SK-N-SH treated with all-trans-retinoic acid at 6 μM for 48 hours (cell line): Measurements from ENCODE around the gene RBM4.
"Not testable (repeated sequence)": the region's sequence is repeated elsewhere in the genome, so short reads cannot be mapped to it uniquely, and the experiment has no call there.

Experiments used
- ATAC-seq: fragments of 200-7000 bp; cut with Tn5 transposase; 3 replicates; pipeline ENCODE4 v1.9.1; 2020; ENCODE audit warnings: mild to moderate bottlenecking, moderate library complexity
- ARNTL ChIP-seq: fragments of 450-650 bp; formaldehyde crosslinking; IDR thresholded peaks from 2 replicates; pipeline ENCODE4 v1.5.0; 2020; ENCODE audit warnings: low read depth, mild to moderate bottlenecking, moderate library complexity, borderline replicate concordance
- BACH2 ChIP-seq: fragments of 250-450 bp; sonication (Bioruptor Pico); IDR thresholded peaks from 2 replicates; pipeline ENCODE4 v1.9.0; 2021; ENCODE audit warnings: mild to moderate bottlenecking, borderline replicate concordance
- CREB5 ChIP-seq: fragments of 250-450 bp; sonication (Bioruptor Pico); IDR thresholded peaks from 2 replicates; pipeline ENCODE4 v1.5.1; 2020; ENCODE audit warnings: low read depth, mild to moderate bottlenecking, moderate library complexity
- CSRNP3 ChIP-seq: fragments of 250-450 bp; sonication (Bioruptor Pico); IDR thresholded peaks from 2 replicates; pipeline ENCODE4 v1.5.1; 2021; ENCODE audit warnings: mild to moderate bottlenecking, moderate library complexity
- ESRRG ChIP-seq: fragments of 250-450 bp; sonication (Bioruptor Pico); IDR thresholded peaks from 2 replicates; pipeline ENCODE4 v1.6.1; 2021; ENCODE audit warnings: mild to moderate bottlenecking
- GLIS3 ChIP-seq: fragments of 250-450 bp; sonication (Bioruptor Pico); IDR thresholded peaks from 2 replicates; pipeline ENCODE4 v1.5.0; 2020; ENCODE audit warnings: mild to moderate bottlenecking, moderate library complexity
- ISL1 ChIP-seq: fragments of 250-450 bp; sonication (Bioruptor Pico); IDR thresholded peaks from 2 replicates; pipeline ENCODE4 v2.1.2; 2022; ENCODE audit warnings: mild to moderate bottlenecking, moderate library complexity
- OSR1 ChIP-seq: fragments of 250-450 bp; sonication (Bioruptor Pico); IDR thresholded peaks from 2 replicates; pipeline ENCODE4 v1.8.0; 2022; ENCODE audit warnings: moderate library complexity, mild to moderate bottlenecking, inconsistent platforms
- POU6F1 ChIP-seq: fragments of 250-450 bp; sonication (Bioruptor Pico); IDR thresholded peaks from 2 replicates; pipeline ENCODE4 v1.8.0; 2021; ENCODE audit warnings: low read depth, mild to moderate bottlenecking, moderate library complexity, borderline replicate concordance
- RARB ChIP-seq: fragments of 250-450 bp; sonication (Bioruptor Pico); IDR thresholded peaks from 2 replicates; pipeline ENCODE4 v1.8.0; 2021; ENCODE audit warnings: mild to moderate bottlenecking, moderate library complexity
- SNAI2 ChIP-seq: fragments of 250-450 bp; sonication (Bioruptor Pico); IDR thresholded peaks from 2 replicates; pipeline ENCODE4 v1.5.0; 2020; ENCODE audit warnings: mild to moderate bottlenecking, moderate library complexity
- TCF4 ChIP-seq: fragments of 250-450 bp; sonication (Bioruptor Pico); IDR thresholded peaks from 2 replicates; pipeline ENCODE4 v1.8.0; 2021; ENCODE audit warnings: mild to moderate bottlenecking, moderate library complexity, borderline replicate concordance
- TOX ChIP-seq: fragments of 250-450 bp; sonication (Bioruptor Pico); IDR thresholded peaks from 2 replicates; pipeline ENCODE4 v1.8.0; 2021; ENCODE audit warnings: mild to moderate bottlenecking, moderate library complexity, borderline replicate concordance
- TSHZ2 ChIP-seq: fragments of 250-450 bp; sonication (Bioruptor Pico); IDR thresholded peaks from 2 replicates; pipeline ENCODE4 v1.5.0; 2020; ENCODE audit warnings: mild to moderate bottlenecking, moderate library complexity
- ZC3H10 ChIP-seq: fragments of 250-450 bp; sonication (Bioruptor Pico); IDR thresholded peaks from 2 replicates; pipeline ENCODE4 v1.5.1; 2021; ENCODE audit warnings: mild to moderate bottlenecking, moderate library complexity
- ZFP30 ChIP-seq: fragments of 450-650 bp; formaldehyde crosslinking; IDR thresholded peaks from 2 replicates; pipeline ENCODE4 v1.5.0; 2022; ENCODE audit warnings: mild to moderate bottlenecking, moderate library complexity
- ZNF565 ChIP-seq: fragments of 450-650 bp; formaldehyde crosslinking; conservative IDR thresholded peaks from 2 replicates; pipeline ENCODE4 v1.5.0; 2020; ENCODE audit warnings: low read depth, mild to moderate bottlenecking, moderate library complexity
- ZNF70 ChIP-seq: fragments of 450-650 bp; formaldehyde crosslinking; IDR thresholded peaks from 2 replicates; pipeline ENCODE4 v1.5.0; 2020; ENCODE audit warnings: mild to moderate bottlenecking, moderate library complexity
- ZNF8 ChIP-seq: fragments of 450-650 bp; formaldehyde crosslinking; IDR thresholded peaks from 2 replicates; pipeline ENCODE4 v1.5.0; 2020; ENCODE audit warnings: mild to moderate bottlenecking, moderate library complexity

RBM4 gene

GRCh38 chr11:66637557-66638176 lies 836 bp upstream of the RBM4 start:
- TF ChIP-seq ARNTL (CRISPR knock-in tag) (no peak), CSRNP3 (CRISPR knock-in tag) (no peak), ZC3H10 (CRISPR knock-in tag) (no peak), TSHZ2 (CRISPR knock-in tag) (no peak), ZNF8 (CRISPR knock-in tag) (no peak), GLIS3 (CRISPR knock-in tag) (no peak), CREB5 (CRISPR knock-in tag) (no peak), ISL1 (no peak), TOX (CRISPR knock-in tag) (no peak), RARB (no peak)
- ATAC-seq, result peak; percentile 14

GRCh38 chr11:66639066-66639813 lies 737 bp downstream of the RBM4 start:
- peak; percentile 1; the same call in 2 of the 3 replicates for ATAC-seq
- TF ChIP-seq ESRRG (CRISPR knock-in tag), result no peak
- no peak for TF ChIP-seq TCF4 (CRISPR knock-in tag)
- no peak for TF ChIP-seq ZFP30 (CRISPR knock-in tag)
- TF ChIP-seq TSHZ2 (CRISPR knock-in tag), result no peak
- no peak for TF ChIP-seq ZNF70 (CRISPR knock-in tag)
- TF ChIP-seq ZNF565 (CRISPR knock-in tag), result no peak
- TF ChIP-seq GLIS3 (CRISPR knock-in tag), result no peak
- TF ChIP-seq SNAI2 (CRISPR knock-in tag), result no peak
- TF ChIP-seq ZC3H10 (CRISPR knock-in tag), result no peak
- no peak for TF ChIP-seq TOX (CRISPR knock-in tag)
- TF ChIP-seq ISL1, result no peak
- no peak for TF ChIP-seq ARNTL (CRISPR knock-in tag)
- no peak for TF ChIP-seq BACH2
- TF ChIP-seq OSR1 (CRISPR knock-in tag), result no peak

GRCh38 chr11:66639814-66640340 lies 1.4 kb downstream of the RBM4 start:
- ATAC-seq, result not testable (repeated sequence)

- TF ChIP-seq ISL1, result peak; percentile 51
- no peak for TF ChIP-seq POU6F1
- no peak for ATAC-seq
These were observed 3.3 kb downstream of the RBM4 start for GRCh38 chr11:66641834-66642233.
